ENCODE measurements around the gene ELMOD3. TPM values are rescaled to one million over a fixed set of nuclear protein-coding genes. Genes with fewer than 3 reads are reported as not detected.
"Not testable (repeated sequence)": the region's sequence is repeated elsewhere in the genome, so short reads cannot be mapped to it uniquely, and the experiment has no call there.

Gene ELMOD3
- total RNA-seq = 9.0 TPM
- long read RNA-seq, transcript ELMOD3-203 (14 exons, 2,413 nt) = major isoform, 5 of 23 reads
- long read RNA-seq, partial matches to known transcripts = 3 of 23 reads
- long read RNA-seq, other reads (novel, unspliced or antisense) = 12 of 23 reads

DNA sequence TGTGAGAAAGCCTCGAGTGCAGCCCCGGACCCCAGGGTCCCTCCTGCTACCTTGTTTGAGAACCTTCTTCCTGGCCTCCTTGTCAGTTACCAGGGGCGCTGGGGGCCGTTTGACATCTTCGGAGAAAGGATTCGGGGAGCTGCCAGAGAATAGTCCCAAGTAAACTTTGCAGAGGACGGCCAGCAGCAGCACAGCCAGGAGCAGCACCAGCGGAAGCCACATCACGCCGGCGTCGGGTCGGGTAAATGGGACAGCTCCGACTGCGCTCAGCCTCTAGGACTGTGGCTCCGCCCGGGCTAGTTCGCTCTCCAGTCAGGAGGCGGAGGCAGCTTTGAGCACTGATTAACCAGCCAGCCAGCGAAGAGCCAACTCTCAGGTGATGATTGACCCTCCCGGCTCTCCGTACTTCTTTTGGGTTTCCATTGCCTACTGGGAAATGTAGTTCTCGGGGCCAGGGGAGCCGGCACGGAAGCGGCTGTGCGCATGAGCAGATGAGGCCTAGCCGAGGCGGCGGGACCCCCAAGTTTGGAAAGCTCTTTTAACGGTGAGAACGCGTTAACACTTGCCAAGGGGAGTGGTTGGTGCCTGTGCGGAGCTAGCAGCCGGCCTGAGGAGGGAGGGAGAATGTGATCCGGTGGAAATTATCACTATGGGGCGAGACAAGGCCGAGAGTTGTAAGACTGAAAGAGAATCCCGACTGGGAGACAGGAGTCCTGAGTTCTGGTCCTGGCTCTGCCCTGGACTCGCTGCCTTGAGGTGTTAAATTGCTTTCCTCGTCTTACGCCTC is at the start of gene ELMOD3, which contains the start of gene RETSAT:
Gene ELMOD3, plus strand, starts transcription at position 484 of the 787 bp plus-strand sequence. CDS start 2,430 bp downstream, outside the sequence.
Gene RETSAT, minus strand, starts transcription at position 243 of the 787 bp plus-strand sequence. Its CDS starts 21 bp downstream, at position 222.
- ATAC-seq (ENCODE audit: poor library complexity) (peak; percentile 97), DNase-seq (peak; percentile 97)
- intact Hi-C loops (cut with DNase I) = no loop called here

DNA sequence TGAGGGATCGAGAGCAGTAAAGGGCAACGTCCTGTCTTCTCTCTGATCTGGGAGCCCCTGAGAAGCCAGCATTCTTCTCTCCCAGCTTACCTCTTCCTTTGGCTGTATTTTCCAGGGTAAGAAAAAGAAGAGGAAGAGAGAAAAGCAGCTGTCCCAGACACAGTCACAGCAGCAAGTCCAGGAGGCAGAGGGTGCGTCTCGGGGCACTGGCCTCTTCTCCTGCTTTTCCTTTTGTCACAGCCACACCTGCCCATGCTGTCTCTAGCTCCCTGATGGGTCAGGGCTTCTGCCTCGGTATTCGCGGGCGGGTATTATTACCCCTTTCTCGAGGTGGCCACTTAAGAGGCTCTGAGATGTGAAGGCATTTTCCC is 47.1 kb upstream of the ELMOD3 start:
- no peak for DNase-seq
- no peak for ATAC-seq (ENCODE audit: poor library complexity)
- intact Hi-C loops (cut with DNase I) = loop anchor here (10.0 kb wide), 1 partner anchor 383 kb away; no protein-coding TSS in a partner anchor

DNA sequence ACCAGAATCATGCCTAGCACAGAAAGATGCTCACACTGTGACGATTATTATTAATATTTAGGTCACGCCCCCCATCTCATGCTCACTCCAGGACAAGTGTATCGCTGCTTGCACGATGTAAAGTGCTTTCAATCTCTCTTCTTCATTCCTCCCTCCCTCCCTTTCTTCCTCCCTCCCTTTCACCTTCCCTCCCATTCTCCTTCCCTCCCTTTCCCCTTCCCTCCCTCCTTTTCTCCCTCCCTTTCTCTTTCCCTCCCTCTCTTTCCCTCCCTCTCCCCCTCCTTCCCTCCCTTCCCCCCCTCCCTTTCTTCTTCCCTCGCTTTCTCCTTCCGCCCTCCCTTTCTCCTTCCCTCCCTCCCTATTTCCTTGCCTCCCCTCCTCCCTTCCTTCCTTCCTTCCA is 46.4 kb upstream of the ELMOD3 start:
- intact Hi-C loops (cut with DNase I) = loop anchor here (10.0 kb wide), 1 partner anchor 383 kb away; no protein-coding TSS in a partner anchor
- no peak for ATAC-seq (ENCODE audit: poor library complexity)
- DNase-seq = no peak

DNA sequence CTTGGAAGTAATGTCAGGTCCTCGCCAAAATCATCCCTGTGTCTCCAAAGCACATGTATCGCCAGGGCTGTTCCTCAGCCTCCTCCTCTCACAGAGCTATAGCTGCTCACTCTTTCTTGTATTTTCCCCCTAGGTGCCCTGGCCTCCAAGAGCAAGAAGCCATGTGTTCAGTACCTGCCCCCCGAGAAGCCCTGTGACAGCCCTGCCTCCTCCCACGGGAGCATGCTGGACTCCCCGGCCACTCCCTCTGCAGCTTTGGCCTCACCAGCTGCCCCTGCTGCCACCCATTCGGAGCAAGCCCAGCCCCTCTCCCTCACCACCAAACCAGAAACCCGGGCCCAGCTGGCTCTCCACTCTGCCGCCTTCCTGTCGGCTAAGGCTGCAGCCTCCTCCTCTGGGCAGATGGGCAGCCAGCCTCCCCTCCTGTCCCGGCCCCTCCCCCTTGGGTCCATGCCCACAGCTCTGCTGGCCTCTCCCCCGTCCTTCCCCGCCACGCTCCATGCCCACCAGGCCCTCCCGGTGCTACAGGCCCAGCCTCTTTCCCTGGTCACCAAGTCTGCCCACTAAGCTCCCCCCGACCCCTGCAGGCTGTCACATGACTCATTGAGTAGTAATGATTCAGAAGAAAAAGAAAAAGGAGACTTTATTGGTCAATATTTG is 45.5 kb upstream of the ELMOD3 start:
- ATAC-seq (ENCODE audit: poor library complexity) = peak; percentile 19
- peak; percentile 76 for DNase-seq
- intact Hi-C loops (cut with DNase I) = loop anchor here (10.0 kb wide), 1 partner anchor 384 kb away; no protein-coding TSS in a partner anchor

DNA sequence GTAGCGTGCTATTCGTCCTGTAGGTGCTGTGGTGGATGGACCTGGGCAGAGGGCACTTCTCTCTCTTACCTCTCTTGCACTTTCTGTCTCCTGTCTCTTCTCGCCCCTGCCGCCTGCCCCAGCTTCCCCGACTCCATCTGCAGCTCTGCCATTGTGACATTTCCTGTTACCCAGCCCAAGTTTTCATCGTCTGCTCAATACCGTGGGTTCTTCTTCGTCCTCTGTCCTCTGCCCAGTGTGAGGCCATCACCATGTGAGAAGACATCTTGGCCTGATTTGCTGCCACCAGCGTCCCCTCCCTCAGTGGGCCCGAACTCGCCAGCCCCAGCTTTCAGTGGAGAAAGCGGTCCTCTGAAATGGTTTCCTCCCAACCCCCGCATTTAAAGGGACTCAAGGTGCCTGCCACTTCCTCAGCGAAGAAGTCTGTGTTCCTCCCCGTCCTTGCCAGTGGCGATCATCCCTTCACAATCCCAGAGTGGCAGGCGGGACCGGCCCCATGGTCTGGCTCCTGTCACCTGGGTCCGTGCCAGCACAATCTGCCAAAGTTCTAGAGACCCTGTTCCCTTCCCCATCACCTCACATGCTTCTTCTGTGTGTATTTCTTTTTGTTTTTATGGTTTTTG is 44.8 kb upstream of the ELMOD3 start:
- intact Hi-C loops (cut with DNase I) = loop anchor here (10.0 kb wide), 1 partner anchor 385 kb away; no protein-coding TSS in a partner anchor
- ATAC-seq (ENCODE audit: poor library complexity) = no peak
- no peak for DNase-seq

DNA sequence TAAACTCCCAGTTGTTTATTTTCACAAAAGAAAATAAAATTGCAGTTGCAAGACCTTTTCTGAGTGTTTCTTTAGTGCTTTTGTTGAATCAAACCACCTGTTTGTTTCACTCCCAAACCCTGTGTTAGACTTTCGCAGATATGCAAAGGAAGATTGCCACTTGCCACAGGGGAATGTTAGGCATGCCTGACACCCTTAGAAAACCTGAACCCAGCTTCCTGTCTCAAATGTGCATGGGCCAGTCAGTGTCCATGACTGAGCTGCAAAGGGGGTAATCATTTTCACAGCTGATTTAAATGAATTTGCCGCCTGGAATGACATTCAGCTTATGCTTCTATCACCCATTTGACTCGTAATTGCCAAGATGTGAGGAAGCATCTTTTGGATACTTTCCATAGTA is 44.2 kb upstream of the ELMOD3 start:
- no peak for ATAC-seq (ENCODE audit: poor library complexity)
- no peak for DNase-seq
- intact Hi-C loops (cut with DNase I) = no loop called here

DNA sequence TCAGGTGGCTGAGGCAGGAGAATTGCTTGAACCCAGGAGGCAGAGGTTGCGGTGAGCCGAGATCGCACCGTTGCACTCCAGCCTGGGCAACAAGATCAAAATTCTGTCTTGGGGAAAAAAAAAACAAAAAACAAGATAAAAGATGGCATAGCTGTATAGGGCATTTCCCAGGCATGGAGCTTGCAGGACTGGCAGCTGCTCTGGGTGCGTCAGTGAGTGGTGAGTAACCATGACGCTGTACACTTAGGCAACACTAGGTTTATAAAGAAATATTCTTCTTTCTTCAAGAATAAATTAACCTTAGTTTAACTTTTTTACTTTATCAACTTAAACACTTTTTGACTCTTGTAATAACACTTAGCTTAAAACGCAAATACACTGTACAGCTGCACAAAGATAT is 42.2 kb upstream of the ELMOD3 start:
- DNase-seq (no peak), ATAC-seq (ENCODE audit: poor library complexity) (no peak)
- intact Hi-C loops (cut with DNase I) = no loop called here

DNA sequence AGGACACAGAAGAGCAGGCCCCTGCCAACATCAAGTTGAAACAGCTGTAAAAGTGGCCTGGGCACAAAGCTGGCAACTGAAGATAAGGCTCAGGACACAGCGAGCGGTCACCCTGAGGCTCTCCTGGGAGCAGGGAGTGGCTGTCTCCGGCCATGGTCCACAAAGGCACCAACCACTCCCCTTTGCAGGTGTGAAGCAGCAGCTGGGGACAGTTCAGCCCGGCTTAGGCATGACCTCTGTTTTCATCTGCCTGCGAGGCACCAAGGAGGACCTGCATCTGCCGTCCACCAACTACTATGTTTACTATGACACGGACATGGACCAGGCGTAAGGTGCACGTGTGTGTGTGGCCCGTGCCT is 39.7 kb upstream of the ELMOD3 start:
- DNase-seq (no peak), ATAC-seq (ENCODE audit: poor library complexity) (peak; percentile 30)
- intact Hi-C loops (cut with DNase I) = no loop called here

DNA sequence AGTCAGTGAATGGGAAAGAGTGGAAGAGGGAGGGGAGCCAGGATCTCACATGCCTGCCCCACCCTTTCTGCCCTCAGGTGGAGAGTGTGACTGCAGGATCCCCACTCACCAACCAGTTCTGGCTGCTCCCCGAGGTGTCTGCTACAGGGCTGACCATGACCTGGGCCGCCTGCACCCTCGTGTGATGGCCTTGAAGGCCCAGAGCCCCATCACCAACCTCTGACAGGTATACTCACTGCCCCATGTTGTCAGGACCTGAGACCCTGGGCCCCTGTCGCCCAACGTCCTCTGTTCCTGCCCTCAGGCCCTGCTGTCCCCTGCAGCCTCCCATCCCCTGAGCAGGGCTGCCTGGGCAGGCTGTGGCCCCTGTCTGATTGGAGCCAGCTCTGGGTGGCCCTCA is 38.6 kb upstream of the ELMOD3 start:
- DNase-seq; ATAC-seq (ENCODE audit: poor library complexity); intact Hi-C loops (cut with DNase I): not testable (repeated sequence)

DNA sequence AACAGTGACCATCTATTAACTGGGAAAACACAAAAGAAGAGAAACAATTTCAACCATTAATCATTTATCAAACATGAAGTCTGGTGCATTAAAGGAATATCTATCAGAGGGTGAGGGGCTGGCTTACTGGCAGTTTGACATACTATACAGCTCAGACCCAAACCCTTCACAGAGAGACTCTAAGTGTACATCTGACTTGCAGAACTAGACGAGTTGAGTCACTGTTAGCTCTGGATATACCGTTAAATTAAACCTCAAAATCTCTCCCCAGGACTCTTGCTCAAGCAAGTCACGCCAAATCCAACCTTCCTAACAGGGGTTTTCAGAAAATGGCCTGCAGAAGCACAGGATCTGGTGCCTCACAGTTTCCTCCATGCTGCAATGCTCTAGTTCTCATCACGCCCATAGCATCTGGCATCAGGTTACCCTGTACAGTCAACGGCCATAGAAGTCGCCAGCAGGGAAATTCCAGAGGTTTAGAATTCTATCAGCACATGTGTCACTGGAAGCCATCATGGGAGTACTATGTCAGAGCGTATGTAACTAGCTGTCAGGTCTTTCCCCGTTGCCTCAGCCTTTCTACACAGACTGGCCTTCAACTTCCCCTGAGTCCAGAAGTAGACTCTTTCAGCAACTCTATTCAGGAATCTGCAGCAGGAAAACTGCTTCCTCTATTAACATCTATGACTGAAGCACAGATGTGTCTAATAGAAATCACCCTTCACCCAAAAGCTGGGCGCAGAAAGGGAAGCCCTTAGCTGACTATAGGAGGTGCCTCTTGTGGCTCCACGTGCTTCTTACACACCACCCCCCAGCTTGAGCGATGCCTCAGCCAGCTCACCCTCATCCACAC is 36.1 kb upstream of the ELMOD3 start:
- no peak for DNase-seq
- no peak for ATAC-seq (ENCODE audit: poor library complexity)
- intact Hi-C loops (cut with DNase I) = no loop called here

DNA sequence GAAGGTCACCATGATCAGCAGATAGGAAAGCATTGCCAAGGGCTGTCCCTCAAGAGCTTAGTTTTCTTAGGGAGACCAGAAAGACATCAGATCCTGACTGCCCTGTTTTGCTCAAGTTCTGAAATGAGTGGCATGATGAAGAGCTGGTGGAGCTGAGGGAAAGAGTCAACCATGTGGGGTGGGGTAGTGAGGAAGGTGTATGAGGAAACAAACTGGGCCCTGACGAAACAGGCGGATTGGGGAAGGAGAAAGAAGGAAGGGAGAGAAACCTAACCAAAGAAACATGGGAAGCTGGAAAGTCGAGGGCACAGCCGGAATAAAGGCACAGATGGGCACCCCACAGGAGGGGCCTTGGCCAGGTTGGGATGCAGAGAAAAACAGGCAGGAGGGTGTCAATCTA is 34.8 kb upstream of the ELMOD3 start:
- ATAC-seq (ENCODE audit: poor library complexity) (no peak), DNase-seq (no peak)
- intact Hi-C loops (cut with DNase I) = no loop called here

DNA sequence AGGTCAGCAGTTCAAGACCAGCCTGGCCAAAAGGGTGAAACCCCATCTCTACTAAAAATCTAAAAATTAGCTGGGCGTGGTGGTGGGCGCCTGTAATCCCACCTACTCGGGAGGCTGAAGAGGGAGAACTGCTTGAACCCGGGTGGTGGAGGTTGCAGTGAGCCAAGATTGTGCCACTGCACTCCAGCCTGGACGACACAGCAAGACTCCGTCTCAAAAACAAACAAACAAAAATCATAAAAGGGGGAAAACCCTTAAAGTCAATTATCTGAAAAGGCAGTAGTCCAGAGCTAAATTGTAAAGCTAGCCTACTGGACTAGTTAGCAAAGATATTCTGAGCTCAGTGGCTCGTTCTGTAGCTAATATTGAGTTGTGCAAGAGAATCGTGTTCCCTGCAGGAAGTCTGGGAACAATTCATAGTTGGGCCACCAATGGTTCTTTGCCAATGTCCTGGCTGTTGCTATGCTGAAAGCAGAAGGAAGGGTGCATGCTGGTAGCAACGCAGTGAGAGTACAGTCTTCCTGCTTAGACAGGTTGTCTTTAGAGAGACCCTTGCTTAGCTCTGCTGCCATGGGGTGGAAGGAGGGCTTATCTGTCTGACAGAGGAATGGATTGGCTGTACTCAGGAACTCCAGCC is 31.1 kb upstream of the ELMOD3 start:
- ATAC-seq (ENCODE audit: poor library complexity) (no peak), DNase-seq (no peak)
- intact Hi-C loops (cut with DNase I) = no loop called here

DNA sequence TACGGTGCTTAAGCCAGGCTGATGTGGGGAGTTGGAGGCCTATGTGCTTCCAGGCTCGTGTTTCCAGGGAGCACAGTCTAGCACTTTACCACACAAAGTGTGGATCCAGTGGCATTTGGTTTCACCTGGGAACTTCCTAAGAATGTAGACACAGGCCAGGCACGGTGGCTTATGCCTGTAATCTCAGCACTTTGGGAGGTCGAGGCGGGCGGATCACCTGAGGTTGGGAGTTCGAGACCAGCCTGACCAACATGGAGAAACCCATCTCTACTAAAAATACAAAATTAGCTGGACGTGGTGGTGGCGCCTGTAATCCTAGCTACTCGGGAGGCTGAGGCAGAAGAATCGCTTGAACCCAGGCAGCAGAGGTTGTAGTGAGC is 30.6 kb upstream of the ELMOD3 start:
- DNase-seq; ATAC-seq (ENCODE audit: poor library complexity); intact Hi-C loops (cut with DNase I): not testable (repeated sequence)

DNA sequence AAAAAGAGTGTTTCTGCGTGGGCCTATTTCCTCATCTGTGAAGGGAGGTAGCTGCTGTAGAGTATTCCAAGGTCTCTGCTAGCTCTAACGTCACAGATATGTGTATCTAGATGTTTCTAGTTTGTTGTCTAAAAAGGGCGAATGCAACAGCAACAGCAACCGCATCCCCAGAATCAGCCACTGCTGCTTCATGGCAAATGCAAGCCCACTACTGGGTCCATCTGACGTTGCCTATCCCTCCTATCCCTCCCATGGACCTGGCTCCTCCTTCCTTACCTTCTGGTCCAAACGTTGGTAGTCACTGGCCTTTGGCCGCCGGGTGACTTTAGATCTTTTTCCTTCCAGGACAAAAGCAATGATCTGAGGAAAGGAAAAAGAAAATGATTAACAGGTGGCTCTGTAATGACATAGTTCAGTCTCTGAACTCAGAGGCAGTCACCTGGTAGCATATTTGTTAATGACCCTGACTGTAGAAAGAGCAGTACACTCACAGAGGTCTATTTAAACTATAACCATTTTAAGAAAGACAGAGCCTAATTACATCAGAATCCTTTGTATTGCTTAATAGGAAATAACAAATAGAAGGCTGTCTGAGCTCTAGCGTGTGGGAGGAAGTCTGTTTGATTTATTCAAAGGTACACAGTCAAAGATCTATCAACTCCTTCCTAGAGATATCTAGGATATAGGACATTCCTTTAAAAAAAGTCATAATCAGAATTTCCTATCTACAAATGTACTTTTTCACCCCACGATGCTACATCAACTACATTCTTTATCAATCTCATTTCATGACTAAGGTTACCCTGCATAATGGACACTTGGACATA is 29.7 kb upstream of the ELMOD3 start:
- ATAC-seq (ENCODE audit: poor library complexity) (no peak), DNase-seq (no peak)

DNA sequence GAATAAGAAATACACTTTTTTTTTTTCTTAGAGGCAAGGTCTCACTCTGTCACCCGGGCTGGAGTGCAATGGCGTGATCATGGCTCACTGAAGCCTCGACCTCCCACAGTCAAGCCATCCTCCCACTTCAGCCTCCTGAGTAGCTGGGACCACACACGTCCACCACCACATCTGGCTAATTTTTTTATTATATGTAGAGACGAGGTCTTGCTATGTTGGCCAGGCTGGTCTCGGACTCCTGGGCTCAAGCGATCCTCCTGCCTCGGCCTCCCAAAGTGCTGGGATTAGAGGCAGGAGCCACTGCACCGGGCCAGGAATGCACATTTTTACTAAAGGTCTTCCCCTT is 29.1 kb upstream of the ELMOD3 start:
- DNase-seq (no peak), ATAC-seq (ENCODE audit: poor library complexity) (no peak)
- intact Hi-C loops (cut with DNase I) = no loop called here

More for the DNA sequence above, 29.7 kb upstream of the ELMOD3 start:
- intact Hi-C loops (cut with DNase I) = no loop called here

DNA sequence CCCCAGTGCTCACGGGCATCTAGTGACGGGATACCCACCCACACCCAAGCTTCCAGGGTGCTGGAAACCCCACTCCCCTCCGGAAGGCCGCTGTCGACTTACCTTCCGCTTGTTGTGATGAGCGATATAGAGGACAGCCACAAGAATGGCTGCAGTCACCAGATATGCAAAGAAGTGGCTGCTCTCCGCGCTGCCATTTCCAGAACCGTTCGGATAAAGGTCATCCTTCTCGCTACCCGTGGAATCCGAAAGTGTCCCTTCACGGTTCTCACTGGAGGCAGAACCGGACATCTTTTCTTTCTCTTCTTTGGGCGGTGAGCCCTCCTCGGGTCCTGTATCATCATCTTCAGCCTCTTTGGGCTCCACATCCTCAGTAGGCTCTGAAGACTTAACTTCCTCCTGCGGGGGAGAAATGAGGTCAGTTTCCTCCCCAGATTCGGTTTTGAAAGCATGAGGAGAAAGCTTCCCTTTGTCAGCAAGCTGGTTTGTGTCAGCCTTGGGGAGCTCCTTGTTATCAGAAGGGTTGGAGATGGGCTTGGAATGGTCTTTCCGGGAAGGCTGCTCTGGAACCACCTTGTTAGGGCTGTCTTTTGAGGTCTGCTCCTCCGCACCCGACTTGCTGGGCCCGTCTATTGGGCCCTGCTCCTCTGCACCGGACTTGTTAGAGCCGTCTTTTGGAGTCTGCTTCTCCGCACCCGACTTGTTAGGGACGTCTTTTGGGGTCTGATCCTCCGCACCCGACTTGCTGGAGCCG is 28.0 kb upstream of the ELMOD3 start:
- ATAC-seq (ENCODE audit: poor library complexity) (no peak), DNase-seq (no peak)
- intact Hi-C loops (cut with DNase I) = no loop called here
